HG03342 (cell line): ENCODE measurements around the gene ZNF518B.
"Not testable (repeated sequence)": the region's sequence is repeated elsewhere in the genome, so short reads cannot be mapped to it uniquely, and the experiment has no call there.

Experiments used
- ATAC-seq: cut with Tn5 transposase; IDR thresholded peaks from one replicate; pipeline ENCODE4 v1.9.1; 2021; ENCODE audit warnings: mild to moderate bottlenecking, moderate library complexity; ENCODE audit not compliant: unreplicated experiment

Gene ZNF518B

DNA sequence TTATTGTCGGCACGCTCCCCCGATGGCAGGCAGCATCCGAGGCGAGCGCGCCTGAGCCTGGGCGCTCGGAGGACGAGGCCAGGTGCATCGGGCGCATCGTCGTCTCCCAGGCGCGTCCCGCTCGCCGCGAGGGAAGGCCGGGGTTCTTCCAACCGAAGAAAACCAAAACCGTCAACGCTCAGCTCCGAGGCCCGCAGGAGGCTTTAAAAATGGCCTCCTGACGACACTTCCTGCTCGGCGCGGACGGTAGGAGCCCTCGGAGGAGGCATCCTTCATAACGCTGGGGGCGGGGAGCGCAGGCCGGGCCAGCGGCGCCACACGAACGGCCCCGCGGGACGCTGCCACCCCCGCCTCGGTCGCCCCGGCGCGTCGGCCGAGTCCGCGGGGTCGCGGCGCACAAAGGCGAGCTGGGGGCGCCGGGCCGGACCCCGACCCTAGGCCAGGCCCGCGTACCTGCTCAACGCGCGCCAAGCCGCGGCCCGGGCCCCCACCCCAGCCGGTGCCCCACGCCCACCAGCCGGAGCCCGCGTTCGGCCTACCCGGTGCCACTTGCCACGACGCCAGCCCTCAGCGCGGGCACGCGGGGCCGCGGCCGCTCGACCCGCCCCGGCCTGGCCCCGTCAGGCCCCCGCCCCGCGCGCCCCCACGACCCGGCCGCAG lies 501 bp downstream of the ZNF518B start:
- ATAC-seq = peak; percentile 69

DNA sequence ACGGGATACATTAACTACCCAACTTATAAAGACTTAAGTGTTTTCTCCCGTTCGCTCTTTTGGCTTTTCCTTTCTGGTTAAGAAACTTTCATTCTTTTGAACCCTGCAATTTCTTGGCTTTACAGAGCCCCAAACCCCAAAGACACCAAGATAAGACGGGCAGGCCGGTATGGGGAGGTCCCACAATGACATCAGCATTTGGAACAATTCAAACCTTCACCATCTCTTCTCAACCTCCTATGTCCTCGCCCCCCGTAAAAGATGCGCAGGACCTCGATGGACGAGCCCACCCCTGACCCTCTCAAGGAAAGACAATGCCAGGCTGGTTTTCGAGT lies 999 bp downstream of the ZNF518B start:
- ATAC-seq = no peak

GRCh38 chr4:10455133-10455532 lies 2.1 kb downstream of the ZNF518B start:
- no peak for ATAC-seq

GRCh38 chr4:10454726-10455125 lies 2.5 kb downstream of the ZNF518B start:
- ATAC-seq = no peak

GRCh38 chr4:10454121-10454520 lies 3.1 kb downstream of the ZNF518B start:
- no peak for ATAC-seq

DNA sequence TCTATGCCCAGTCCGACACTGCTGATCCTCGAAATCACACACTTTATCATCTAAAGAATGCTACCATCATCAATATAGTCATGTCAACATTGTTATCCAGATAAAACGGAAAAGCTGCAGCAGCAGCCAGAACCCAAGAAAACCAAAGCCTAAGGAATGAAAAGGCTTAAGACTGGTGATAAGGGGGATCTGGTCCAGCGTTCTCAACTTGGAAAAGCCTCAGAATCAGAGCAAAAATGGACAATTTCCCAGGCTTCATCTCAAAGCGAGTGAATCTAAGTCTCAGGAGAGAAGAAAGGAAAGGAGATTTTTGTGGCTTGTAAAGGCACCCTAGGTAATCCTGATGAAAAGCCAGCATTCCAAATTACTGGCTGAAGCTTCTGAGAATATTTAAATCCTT lies 8.2 kb downstream of the ZNF518B start:
- ATAC-seq = no peak

- no peak for ATAC-seq
Measured at GRCh38 chr4:10442976-10443375, 14.2 kb downstream of the ZNF518B start.

GRCh38 chr4:10441512-10441911 lies 15.7 kb downstream of the ZNF518B start:
- no peak for ATAC-seq

DNA sequence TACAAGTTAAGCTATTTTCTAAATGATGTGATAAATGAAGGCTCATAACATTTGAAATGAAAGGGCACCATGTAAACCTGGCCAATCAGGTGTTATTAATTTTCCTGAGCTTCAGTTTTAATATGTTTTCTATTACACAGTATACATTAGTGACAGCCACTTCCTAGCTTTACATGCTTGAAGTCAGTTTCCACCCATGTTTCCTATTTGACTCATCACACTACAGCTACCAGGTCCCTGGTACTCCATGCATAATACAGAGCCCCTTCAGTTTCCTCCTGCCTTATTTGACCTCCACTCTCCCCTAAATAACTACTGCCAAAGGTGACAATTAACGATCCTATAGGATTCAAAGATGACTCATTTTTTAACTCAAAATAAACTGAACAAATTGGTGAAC lies 18.3 kb downstream of the ZNF518B start:
- no peak for ATAC-seq

- no peak for ATAC-seq
Measured at GRCh38 chr4:10437735-10438134, 19.5 kb downstream of the ZNF518B start.

DNA sequence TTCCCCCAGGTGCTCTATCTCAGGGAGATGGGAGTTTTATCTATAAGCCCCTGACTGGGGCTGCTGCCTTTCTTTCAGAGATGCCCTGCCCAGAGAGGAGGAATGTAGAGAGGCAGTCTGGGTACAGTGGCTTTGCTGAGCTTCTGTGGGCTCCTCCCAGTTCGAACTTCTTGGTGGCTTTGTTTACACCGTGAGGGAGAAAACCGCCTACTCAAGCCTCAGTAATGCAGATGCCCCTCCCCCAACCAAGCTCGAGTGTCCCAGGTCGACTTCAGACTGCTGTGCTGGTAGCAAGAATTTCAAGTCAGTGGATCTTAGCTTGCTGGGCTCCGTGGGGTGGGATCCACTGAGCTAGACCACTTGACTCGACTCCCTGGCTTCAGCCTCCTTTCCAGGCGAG lies 29.5 kb downstream of the ZNF518B start:
- ATAC-seq = not testable (repeated sequence)

DNA sequence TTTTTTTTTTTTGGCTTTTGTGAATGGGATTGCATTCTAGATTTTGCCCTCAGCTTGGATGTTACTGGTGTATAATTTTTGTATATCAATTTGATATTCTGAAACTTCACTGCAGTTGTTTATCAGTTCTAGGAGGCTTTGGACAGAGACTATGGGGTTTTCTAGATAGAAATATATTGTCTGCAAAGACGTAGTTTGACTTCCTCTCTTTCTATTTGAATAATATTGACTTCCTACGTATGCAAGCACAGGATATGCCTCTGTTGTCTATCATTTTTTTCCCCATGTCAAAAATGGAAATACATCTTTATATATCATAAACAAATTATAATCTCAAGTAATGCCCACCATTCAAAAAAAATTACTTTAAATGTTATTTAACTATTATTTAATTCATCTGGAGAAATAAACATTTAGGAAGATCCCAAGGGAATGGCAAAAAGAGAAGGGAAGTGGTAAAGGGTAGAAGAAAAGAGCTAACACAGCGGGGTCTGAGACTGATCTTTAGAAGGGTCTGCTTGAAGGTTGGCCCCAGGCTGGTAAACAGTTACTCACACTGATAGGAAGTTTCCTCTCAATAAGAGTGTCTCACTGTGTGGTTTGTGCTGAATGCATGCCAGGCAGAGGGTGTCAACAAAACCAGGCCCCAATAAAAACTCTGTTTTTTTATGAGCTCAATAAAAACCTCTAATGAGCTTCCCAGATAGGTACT lies 35.7 kb downstream of the ZNF518B start:
- no peak for ATAC-seq

DNA sequence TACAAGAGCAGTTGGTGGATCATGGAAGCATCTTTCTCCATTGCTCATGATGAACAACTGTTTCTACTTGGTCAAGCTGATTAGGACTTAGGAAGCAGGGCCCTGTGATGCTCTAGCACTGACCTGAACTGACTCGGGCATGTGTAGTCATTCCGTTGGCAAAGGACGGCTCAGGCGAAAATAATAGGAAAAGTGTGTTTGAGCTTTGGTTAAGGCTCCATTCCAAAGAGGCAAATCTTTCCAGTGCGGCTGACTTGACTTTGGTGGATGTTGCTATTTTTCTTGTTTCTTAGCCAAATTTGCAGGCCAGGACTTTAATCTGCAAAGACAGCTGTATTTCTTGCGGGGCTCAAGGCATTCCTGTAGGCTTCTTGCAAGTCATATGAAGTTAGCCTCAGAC lies 39.5 kb downstream of the ZNF518B start:
- no peak for ATAC-seq

DNA sequence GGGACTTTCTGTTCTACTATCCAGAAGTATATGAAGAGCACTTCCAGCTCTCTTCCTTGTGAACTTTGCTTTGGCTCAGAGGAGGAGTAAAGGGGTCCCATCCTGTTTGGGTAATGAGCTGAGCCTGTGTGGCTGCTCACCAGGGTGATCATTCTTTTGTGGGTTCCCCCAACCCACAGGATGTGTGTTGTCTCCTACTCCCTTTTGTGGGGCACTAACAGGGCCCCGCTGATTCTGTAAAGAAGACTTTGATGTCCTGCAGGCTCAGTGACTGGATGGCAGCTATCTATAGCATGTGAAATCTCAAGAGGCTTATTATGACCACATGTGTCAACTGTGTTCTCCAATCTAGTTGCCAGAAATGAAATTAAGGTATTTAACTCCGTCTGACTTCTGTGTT lies 40.8 kb downstream of the ZNF518B start:
- ATAC-seq = no peak

GRCh38 chr4:10413177-10413576 lies 44.0 kb downstream of the ZNF518B start:
- ATAC-seq = peak; percentile 95

- ATAC-seq = no peak
Measured at GRCh38 chr4:10405672-10406071, 51.6 kb downstream of the ZNF518B start.

GRCh38 chr4:10403633-10404445 lies 53.4 kb downstream of the ZNF518B start:
- ATAC-seq = no peak

DNA sequence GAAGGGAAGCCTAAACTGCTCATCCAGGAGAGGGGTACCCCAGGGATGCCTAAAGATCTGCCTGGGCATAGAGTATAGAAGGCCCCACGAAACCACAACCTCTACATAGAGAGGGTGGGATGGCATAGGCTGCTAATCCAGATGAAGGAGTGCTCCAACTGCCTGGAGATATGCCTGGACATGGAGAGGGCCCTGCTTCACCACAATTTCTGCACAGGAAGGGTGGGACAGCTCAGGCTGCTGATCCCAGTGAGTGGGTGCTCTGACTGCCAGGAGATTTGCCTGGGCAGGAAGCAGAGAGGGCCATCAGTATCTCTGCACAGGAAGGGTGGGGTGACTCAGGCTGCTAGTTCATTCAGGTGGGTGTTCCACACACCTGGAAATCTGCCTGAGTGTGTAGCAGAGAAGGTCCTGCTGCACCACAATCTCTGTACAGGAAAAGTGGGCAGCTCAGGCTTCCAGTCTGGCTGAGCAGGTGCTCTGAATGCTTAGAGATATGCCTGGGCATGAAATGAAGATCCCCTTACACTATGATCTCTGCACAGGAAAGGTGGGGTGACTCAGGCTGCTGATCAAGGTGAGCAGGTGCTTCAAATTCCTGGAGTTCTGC lies 61.1 kb downstream of the ZNF518B start:
- ATAC-seq = no peak
